Natural killer cell treated with Interleukin-12 subunit alpha and Interleukin-12 subunit beta and Interleukin-15 and Interleukin-18, amount 100 ng/mL, for 72 hours (primary cell): Measurements from ENCODE around the gene RBFOX2. TPM values are rescaled to one million over a fixed set of nuclear protein-coding genes. Genes with fewer than 3 reads are reported as not detected.

Experiments
- ATAC-seq, 2 donors: fragments of 150-1000 bp; cut with Tn5 transposase in 1 of 2; sonication (Bioruptor Pico), chemical (Tn5 transposase) in 1 of 2; 2 replicates each; pipeline ENCODE4 v1.10.0; 2021
- DNase-seq: peaks from one replicate; pipeline ENCODE4 v3.0.0; 2022; ENCODE audit warnings: low spot score
- H3K27ac Mint-ChIP-seq, 2 donors: 1 replicate in 1 of 2; 2 replicates in 1 of 2; pipeline ENCODE4 v1.8.0; 2022; ENCODE audit warnings: mixed read lengths in 2 of 2, mild to moderate bottlenecking in 1 of 2, moderate library complexity in 1 of 2
- H3K27me3 Mint-ChIP-seq, 2 donors: 1 replicate in 1 of 2; 2 replicates in 1 of 2; pipeline ENCODE4 v1.8.0; 2022; ENCODE audit warnings: mixed read lengths in 2 of 2
- H3K36me3 Mint-ChIP-seq: one replicate; pipeline ENCODE4 v1.8.0; 2022; ENCODE audit warnings: mixed read lengths
- H3K4me1 Mint-ChIP-seq, 2 donors: 1 replicate in 1 of 2; 2 replicates in 1 of 2; pipeline ENCODE4 v1.8.0; 2022; ENCODE audit warnings: low read depth in 2 of 2, mixed read lengths in 2 of 2, mild to moderate bottlenecking in 1 of 2
- H3K4me3 Mint-ChIP-seq: one replicate; pipeline ENCODE4 v1.8.0; 2022; ENCODE audit warnings: mixed read lengths
- H3K9me3 Mint-ChIP-seq: 2 replicates; pipeline ENCODE4 v1.8.0; 2022; ENCODE audit warnings: mixed read lengths
- total RNA-seq, 2 donors: library from RNA; stranded (reverse); gene quantifications; one replicate each; pipeline ENCODE4 v1.2.3, GENCODE V29; 2022

RBFOX2 gene
- total RNA-seq, 2 donors from 2014 or later = 0.71 to 1.8 TPM

DNA sequence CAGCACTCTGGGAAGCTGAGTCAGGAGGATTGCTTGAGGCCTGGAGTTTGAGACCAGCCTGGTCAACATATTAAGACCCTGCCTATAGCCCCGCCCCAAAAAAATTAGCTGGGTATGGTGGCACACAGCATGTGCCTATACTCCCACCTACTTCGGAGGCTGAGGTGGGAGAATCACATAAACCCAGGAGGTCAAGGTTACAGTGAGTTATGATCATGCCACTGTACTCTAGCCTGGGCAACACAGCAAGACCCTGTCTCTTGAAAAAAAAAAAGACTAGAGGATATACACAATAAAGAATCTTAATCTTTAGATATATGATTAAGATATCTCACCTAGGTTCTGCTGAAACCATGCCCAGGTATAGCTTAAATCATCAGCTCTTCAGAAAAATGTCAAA is 174.3 kb downstream of the RBFOX2 start:
- ATAC-seq (no peak), DNase-seq (no peak)
- peaks cover 0 to 3% of the 10 kb centered on the region in 2 donors for H3K4me1 Mint-ChIP-seq
- H3K9me3 Mint-ChIP-seq = no peaks in the 10 kb centered on the region
- no peak overlapping the region for H3K4me3 Mint-ChIP-seq
- H3K36me3 Mint-ChIP-seq = no peaks in the 10 kb centered on the region
- no peak overlapping the region for H3K27ac Mint-ChIP-seq
- H3K27me3 Mint-ChIP-seq = peaks cover 10 to 14% of the 10 kb centered on the region in 2 donors

DNA sequence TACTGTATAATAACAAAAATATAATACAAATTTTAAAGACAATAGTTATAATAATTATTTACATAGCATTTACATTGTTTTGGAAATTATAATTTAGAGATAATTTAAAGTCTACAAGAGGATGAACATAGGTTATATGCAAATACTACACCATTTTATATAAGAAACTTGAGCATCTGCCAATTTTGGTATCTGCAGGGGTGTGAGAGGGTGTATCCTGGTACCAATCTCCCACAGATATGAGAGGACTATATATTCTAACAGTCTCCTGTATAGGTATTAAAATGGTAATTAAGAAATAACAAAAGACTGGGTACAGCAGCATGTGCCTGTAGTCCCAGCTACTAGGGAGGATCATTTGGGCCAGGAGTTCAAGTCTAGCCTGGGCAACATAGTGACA is 176.5 kb downstream of the RBFOX2 start:
- Mint-ChIP-seq H3K9me3 (no peaks in the 10 kb centered on the region), H3K27me3 (peaks cover 5 to 11% of the 10 kb centered on the region in 2 donors), H3K4me3 (no peak overlapping the region), H3K27ac (no peak overlapping the region), H3K4me1 (no peaks in the 10 kb centered on the region), H3K36me3 (no peaks in the 10 kb centered on the region)
- DNase-seq (no peak), ATAC-seq (no peak)

DNA sequence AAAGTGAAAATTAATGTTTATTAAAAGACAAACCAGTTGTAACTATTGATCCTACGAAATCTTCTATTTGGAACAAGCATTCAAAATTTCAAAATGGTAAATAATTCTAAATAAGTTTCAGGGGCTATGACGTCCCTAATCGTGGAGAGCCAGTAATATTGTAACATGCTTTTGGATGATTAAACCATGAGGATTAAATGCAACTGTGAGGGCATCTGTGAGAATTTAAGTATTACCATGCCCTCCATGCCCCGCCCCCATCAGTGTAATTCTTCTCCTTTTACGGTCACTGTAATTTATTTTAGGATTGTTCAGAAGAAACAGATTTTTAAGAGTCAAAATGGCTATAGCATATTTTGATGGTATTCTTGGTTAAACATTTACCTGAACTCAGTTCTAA is 177.8 kb downstream of the RBFOX2 start:
- H3K4me1 Mint-ChIP-seq = no peaks in the 10 kb centered on the region
- no peaks in the 10 kb centered on the region for H3K9me3 Mint-ChIP-seq
- ATAC-seq (no peak), DNase-seq (no peak)
- H3K27me3 Mint-ChIP-seq = no peaks in the 10 kb centered on the region
- H3K4me3 Mint-ChIP-seq = no peak overlapping the region
- H3K27ac Mint-ChIP-seq = no peak overlapping the region
- no peaks in the 10 kb centered on the region for H3K36me3 Mint-ChIP-seq

DNA sequence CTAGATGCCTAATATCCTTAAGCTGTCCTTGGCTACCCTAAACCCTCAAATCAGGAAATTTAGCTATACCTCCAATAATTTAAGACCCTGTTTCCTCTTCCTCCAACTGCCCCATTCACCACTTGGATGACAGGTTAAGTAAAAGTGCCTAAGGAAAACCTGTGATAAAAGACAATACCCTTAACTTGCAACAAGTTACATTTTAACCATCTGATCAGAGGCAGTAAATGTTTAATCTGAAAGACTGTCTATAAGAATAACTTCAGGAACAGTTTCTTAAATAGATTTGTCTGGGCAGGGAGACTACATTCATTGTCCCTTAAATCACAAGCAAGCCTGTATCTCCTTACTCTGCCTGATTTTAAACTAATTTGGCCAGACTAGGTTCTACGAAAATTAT is 181.8 kb downstream of the RBFOX2 start:
- no peak for DNase-seq
- Mint-ChIP-seq H3K36me3 (no peaks in the 10 kb centered on the region), H3K27me3 (peaks cover 11 to 19% of the 10 kb centered on the region in 2 donors), H3K9me3 (no peaks in the 10 kb centered on the region), H3K4me1 (no peaks in the 10 kb centered on the region), H3K27ac (no peak overlapping the region), H3K4me3 (no peak overlapping the region)
- no peak for ATAC-seq

DNA sequence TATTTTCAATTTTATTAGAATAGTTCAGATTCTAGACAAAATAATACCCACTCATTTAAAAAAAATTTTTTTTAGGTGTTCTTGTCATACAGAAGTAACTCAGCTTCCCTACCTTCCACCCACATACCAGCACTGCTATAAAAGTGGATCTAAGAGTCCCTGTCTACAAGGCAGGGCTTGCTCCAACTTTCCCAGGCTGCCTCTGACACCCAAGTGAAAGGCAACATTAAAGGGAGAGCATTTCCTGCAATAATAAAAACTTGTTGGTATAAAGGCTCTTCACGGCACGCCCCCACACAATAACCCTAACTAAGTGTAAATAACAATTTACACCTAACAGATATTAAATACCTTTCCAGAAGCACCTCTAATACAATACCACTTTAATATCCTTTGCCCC is 183.7 kb downstream of the RBFOX2 start:
- H3K4me1 Mint-ChIP-seq = peaks cover 0 to 6% of the 10 kb centered on the region in 2 donors

DNA sequence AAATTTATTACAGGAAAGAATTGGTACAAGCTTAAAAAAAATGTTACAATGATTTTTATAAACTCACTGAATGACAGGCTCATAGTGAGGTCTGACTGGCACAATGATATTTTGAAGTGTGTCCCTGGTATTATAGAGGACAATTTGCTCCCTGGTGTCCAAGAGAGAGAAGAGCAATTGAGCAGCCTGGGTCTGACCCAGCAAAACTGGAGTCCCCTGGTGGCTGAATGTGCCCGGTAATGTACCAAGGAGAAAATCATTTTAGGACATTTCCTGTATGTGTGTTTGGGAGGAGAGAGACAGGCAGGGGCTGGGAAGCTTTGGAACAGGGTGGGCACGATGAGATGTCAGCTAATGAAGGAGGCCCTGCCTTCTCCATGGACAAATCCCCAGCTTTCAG is 185.7 kb downstream of the RBFOX2 start:
- H3K9me3 Mint-ChIP-seq = no peaks in the 10 kb centered on the region
- H3K36me3 Mint-ChIP-seq = no peaks in the 10 kb centered on the region
- DNase-seq (no peak), ATAC-seq (peak in 1 of 2 donors; percentile 40)
- H3K4me1 Mint-ChIP-seq = peaks cover 0 to 10% of the 10 kb centered on the region in 2 donors
- H3K27ac Mint-ChIP-seq = no peak overlapping the region
- H3K4me3 Mint-ChIP-seq = no peak overlapping the region
- peaks cover 26 to 35% of the 10 kb centered on the region in 2 donors for H3K27me3 Mint-ChIP-seq

More for the DNA sequence above, 183.7 kb downstream of the RBFOX2 start:
- Mint-ChIP-seq H3K9me3 (no peaks in the 10 kb centered on the region), H3K27ac (no peak overlapping the region), H3K4me3 (no peak overlapping the region), H3K36me3 (no peaks in the 10 kb centered on the region), H3K27me3 (peaks cover 15 to 22% of the 10 kb centered on the region in 2 donors)
- ATAC-seq = no peak
- DNase-seq = no peak

DNA sequence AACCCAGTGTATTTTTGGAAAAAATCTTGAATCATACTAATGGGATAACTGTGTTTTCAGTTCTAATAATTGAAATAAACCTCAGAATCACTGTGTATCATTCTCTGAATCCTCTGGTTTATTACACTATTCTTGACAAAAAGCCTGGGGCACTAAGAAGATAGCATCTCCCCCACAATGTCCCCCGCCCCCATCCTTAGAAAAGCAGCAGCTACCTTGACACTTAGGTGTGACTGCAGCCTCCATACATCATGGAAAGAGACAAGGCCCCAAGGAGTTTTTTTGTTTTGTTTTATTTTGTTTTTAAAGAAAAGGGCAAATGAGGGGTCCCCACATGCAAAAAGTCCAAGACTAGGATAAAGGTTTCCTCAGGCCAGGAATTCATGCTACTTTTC is 186.1 kb downstream of the RBFOX2 start:
- Mint-ChIP-seq H3K36me3 (no peaks in the 10 kb centered on the region), H3K27ac (no peak overlapping the region), H3K27me3 (peaks cover 26 to 37% of the 10 kb centered on the region in 2 donors), H3K9me3 (no peaks in the 10 kb centered on the region), H3K4me3 (no peak overlapping the region), H3K4me1 (peaks cover 0 to 10% of the 10 kb centered on the region in 2 donors)
- ATAC-seq (no peak), DNase-seq (no peak)

DNA sequence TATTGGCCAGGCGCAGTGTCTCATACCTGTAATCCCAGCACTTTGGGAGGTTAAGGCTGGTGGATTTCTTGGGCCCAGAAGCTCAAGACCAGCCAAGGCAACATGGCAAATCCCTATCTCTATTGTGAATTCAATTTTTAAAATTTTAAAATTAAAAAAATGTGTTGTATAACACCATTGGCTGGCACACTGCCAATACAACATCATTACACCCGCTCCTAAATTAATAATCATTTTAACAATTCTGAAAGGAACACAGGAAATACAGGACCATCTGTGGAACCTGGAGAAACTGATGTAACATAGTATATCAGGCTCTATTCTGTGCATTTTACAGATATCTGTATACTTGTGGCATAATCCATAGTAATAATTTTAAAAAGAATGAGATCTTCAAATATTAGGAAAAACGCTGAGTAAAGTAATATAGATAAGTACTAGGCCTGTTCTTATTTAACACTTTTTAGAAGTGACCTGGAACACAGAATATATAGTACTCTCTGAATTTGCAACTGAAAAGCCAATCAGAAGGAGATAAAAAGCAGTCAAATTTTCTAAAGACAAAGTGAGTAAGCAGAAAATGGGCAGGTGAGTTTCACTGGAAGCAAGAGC is 186.6 kb downstream of the RBFOX2 start:
- H3K36me3 Mint-ChIP-seq = no peaks in the 10 kb centered on the region
- no peak overlapping the region for H3K4me3 Mint-ChIP-seq
- H3K4me1 Mint-ChIP-seq = peaks cover 0 to 10% of the 10 kb centered on the region in 2 donors
- H3K27me3 Mint-ChIP-seq = peaks cover 26 to 40% of the 10 kb centered on the region in 2 donors
- no peak for ATAC-seq
- DNase-seq = no peak
- no peak overlapping the region for H3K27ac Mint-ChIP-seq
- H3K9me3 Mint-ChIP-seq = no peaks in the 10 kb centered on the region

DNA sequence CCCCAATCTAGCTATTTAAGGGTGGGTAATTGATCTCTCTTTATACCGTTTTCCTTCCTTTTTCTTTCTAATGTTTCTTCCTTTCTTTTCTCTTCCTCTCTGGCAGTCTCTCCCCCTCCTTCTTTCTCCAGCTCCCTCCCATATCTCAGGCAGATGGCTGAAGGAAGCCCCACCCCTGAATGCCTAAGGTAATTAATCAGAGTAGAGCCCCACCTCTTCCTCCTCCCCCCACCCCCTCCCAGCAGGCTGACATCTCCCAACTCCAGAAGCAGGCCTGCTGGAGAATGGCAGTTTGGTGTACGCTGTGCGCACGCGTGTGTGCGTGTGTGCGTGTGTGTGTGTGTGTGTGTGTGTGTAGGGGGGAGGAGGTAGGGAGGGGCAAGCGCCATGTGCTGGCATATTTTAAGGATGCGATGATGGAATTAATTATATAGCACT is 188.3 kb downstream of the RBFOX2 start:
- no peaks in the 10 kb centered on the region for H3K36me3 Mint-ChIP-seq
- ATAC-seq (no peak), DNase-seq (no peak)
- no peak overlapping the region for H3K27ac Mint-ChIP-seq
- H3K4me3 Mint-ChIP-seq = no peak overlapping the region
- no peaks in the 10 kb centered on the region for H3K9me3 Mint-ChIP-seq
- peaks cover 8 to 10% of the 10 kb centered on the region in 2 donors for H3K4me1 Mint-ChIP-seq
- peaks cover 26 to 38% of the 10 kb centered on the region in 2 donors for H3K27me3 Mint-ChIP-seq

DNA sequence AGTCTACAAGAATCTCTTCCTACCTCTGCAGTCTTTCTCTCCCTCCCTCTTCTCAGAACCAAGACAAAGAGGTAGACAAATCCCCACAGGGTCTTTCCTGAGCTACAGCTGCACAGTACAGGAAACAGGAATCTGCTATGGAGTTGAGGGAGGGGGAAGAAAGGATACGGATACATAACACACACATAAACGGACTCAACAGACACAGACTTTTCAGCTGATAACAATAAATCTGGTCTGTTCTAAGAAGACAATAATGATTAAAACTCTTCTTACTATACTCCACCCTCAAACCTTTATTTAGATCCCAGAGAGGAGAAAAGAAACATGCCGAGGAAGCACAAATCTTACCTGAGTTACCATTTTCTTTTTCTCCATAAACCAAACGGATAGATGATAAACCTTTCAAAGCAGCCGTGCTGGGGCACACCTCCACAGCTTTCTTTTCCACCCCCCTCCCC is 188.8 kb downstream of the RBFOX2 start:
- no peaks in the 10 kb centered on the region for H3K36me3 Mint-ChIP-seq
- H3K9me3 Mint-ChIP-seq = no peaks in the 10 kb centered on the region
- H3K27ac Mint-ChIP-seq = no peak overlapping the region
- no peak overlapping the region for H3K4me3 Mint-ChIP-seq
- peaks cover 10 to 12% of the 10 kb centered on the region in 2 donors for H3K4me1 Mint-ChIP-seq
- DNase-seq = no peak
- no peak for ATAC-seq
- H3K27me3 Mint-ChIP-seq = peaks cover 28 to 38% of the 10 kb centered on the region in 2 donors

DNA sequence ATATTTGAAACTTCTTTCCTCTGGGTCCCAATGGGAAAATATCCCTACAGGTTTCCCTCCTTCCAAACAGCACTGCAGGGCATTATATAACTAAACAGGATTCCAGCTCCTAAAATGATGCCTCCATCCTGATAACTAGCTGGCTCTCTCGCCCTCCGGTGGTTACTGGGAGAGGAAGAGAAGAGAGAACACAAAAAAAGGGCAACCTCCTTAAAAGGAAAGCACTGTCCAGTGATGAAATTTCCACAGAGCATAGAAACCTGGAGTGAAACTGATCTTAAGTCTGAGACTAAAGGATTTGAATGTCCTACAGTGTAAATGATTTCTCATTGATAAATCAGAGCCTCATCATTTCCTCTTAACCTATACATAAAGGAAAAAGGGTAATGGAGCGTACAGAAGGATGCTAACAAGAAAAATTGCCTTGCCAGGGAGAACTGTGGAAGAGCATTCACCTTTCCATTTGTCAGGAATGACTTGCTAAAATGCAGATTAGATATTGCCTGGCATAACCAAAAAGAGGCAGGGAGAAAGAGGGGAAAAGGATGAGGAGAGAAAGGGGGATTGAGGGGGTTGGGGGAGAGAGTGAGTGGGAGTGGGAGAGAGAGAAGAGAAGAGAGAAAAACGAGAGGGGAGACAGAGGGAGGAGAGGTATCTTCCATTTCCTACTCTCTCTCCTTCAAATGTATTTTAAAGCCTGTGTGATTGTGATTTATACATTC is 189.6 kb downstream of the RBFOX2 start:
- no peak for DNase-seq
- ATAC-seq = no peak
- no peak overlapping the region for H3K4me3 Mint-ChIP-seq
- no peak overlapping the region for H3K27ac Mint-ChIP-seq
- peaks cover 10 to 14% of the 10 kb centered on the region in 2 donors for H3K4me1 Mint-ChIP-seq
- no peaks in the 10 kb centered on the region for H3K9me3 Mint-ChIP-seq
- H3K36me3 Mint-ChIP-seq = no peaks in the 10 kb centered on the region
- H3K27me3 Mint-ChIP-seq = peaks cover 33 to 44% of the 10 kb centered on the region in 2 donors

DNA sequence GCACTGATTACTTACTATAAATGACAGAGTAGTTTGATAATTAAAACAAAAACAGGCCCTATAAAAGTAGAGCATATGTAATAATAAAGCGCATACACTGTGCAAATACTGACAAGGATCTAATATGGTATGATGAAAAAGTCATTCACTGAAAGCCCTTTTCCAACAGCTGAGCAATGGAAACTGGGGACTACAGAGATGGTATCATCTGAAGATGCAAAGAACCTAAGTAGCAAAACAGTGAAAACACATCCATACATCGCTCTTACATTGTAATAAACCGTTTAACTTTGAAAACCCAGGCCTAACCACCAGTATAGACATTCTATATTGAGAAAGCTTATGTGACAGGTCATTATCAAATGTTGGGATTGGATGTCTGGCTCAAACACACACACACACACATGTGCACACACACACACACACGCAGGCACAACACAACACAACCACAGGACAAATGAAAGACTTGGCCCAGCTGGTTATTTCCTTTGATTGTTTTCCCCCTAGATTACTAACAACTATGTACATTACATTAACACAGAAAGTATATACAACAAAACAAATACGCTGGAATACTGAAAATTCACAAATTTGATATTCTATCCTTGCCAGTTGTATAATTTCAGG is 191.4 kb downstream of the RBFOX2 start:
- no peaks in the 10 kb centered on the region for H3K36me3 Mint-ChIP-seq
- ATAC-seq (no peak), DNase-seq (no peak)
- H3K27me3 Mint-ChIP-seq = peaks cover 28 to 43% of the 10 kb centered on the region in 2 donors
- H3K4me1 Mint-ChIP-seq = peaks cover 10 to 14% of the 10 kb centered on the region in 2 donors
- no peak overlapping the region for H3K27ac Mint-ChIP-seq
- H3K9me3 Mint-ChIP-seq = no peaks in the 10 kb centered on the region
- H3K4me3 Mint-ChIP-seq = no peak overlapping the region

DNA sequence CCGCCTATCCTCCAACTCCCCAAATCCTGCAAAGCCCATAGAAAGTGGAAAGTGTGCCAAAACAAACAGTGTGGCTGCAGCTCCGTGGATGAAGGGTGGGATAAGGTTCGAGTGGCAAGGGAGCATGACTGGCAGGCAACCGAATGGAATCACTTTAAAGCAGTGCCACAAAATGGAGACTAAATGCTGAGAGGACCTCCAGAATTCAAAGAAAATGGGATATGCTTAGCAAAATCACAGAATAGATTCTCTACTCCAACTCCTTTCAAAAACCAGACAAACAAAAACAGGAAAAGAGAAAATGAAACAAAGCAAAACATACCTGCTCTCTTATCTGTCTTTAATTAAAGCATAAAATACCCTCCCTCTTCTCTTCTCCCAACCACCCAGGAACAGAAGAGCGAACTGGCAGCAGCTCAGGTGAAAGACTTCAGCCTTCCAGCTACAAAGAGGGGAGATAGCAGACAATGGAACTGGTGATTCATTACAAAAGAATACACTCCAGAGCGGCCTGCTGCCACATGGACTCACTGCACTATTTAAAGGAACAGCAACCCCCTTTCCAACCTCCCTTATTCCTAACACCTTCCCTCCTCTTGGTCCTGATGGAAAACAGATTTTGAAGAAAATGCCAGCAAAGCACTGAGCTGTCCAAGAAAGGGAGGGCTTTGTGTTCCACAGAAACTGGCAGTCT is 192.5 kb downstream of the RBFOX2 start:
- H3K9me3 Mint-ChIP-seq = no peaks in the 10 kb centered on the region
- H3K27me3 Mint-ChIP-seq = peaks cover 28 to 43% of the 10 kb centered on the region in 2 donors
- H3K36me3 Mint-ChIP-seq = no peaks in the 10 kb centered on the region
- peaks cover 10 to 14% of the 10 kb centered on the region in 2 donors for H3K4me1 Mint-ChIP-seq
- DNase-seq (no peak), ATAC-seq (no peak)
- peak overlapping the region; percentile 6 for H3K4me3 Mint-ChIP-seq
- peak overlapping the region in 1 of 2 donors; percentile 8 for H3K27ac Mint-ChIP-seq
